ENCODE measurements around the gene CTDSPL. TPM values are rescaled to one million over a fixed set of nuclear protein-coding genes. Genes with fewer than 3 reads are reported as not detected.

Gene CTDSPL
- total RNA-seq, 6 donors from 2014 or later, result 35.6 to 78.1 (median 55.5) TPM

DNA sequence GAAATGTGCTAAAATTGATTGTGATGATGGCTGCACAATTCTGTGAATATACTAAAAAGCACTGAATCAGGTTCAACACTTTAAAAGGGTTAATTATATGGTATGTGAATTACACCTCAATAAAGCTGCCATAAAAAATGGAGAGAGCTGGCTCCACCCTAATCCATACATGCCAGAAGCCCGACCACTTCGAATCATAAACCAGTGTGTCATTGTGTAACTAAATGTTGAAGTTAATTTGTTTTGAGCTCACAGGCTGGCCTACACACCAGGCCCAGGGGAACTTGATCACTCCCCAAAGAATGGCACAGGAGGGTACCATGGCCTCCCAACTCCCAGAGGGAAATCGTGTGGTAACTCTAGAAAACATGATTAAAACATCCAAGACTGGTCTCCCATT, 153.8 kb downstream of the CTDSPL start:
- H3K27ac ChIP-seq, result no peak overlapping the region
- TF ChIP-seq EP300 (IDR thresholded peaks at IDR 0.05) (no peak), POLR2A (IDR thresholded peaks at IDR 0.05) (no peak), POLR2AphosphoS5 (IDR thresholded peaks at IDR 0.05) (no peak), CTCF (IDR thresholded peaks at IDR 0.05) (no peak)
- H3K4me3 ChIP-seq, result no peak overlapping the region
- H3K27me3 ChIP-seq, result no peaks in the 10 kb centered on the region
- DNase-seq (no peak), ATAC-seq (ENCODE audit: low FRiP score in 2 of 2) (no peak)
- 83 to 90% methylated on average over 3 of the region's 3 CpGs for WGBS, 2 donors
- no peaks in the 10 kb centered on the region for H3K4me1 ChIP-seq
- peaks cover 9 to 76% (median 46%) of the 10 kb centered on the region in 4 donors for H3K36me3 ChIP-seq
- peaks cover 0 to 4% (median 0%) of the 10 kb centered on the region in 4 donors for H3K9me3 ChIP-seq

DNA sequence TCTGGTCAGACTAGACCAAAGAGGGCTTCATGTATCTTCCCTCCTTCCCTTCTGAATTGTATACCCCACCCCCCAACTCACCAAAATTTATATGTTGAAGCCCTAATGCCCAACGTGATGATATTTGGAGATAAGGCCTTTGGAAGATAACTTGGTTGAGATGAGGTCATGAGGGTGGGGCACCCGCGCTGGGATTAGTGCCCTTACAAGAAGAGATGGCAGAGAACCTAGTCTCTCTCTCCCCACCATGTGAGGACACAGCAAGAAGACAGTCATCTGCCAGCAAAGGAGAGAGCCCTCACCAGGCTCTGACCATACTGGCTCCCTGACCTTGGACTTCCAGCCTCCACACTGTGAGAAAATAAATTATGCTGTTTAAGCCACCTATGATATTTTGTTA, 154.3 kb downstream of the CTDSPL start:
- Histone ChIP-seq H3K36me3 (peaks cover 9 to 71% (median 43%) of the 10 kb centered on the region in 4 donors), H3K4me3 (no peak overlapping the region), H3K9me3 (peaks cover 0 to 4% (median 0%) of the 10 kb centered on the region in 4 donors), H3K4me1 (no peaks in the 10 kb centered on the region), H3K27ac (no peak overlapping the region), H3K27me3 (no peaks in the 10 kb centered on the region)
- 94 to 100% methylated on average over 3 of the region's 3 CpGs for WGBS, 2 donors
- no peak for ATAC-seq (ENCODE audit: low FRiP score in 2 of 2)
- TF ChIP-seq POLR2A (IDR thresholded peaks at IDR 0.05), result no peak
- no peak for TF ChIP-seq EP300 (IDR thresholded peaks at IDR 0.05)
- TF ChIP-seq POLR2AphosphoS5 (IDR thresholded peaks at IDR 0.05), result no peak
- TF ChIP-seq CTCF (IDR thresholded peaks at IDR 0.05), result no peak
- DNase-seq, result no peak

- Histone ChIP-seq H3K4me3 (no peak overlapping the region), H3K4me1 (no peaks in the 10 kb centered on the region), H3K27ac (no peak overlapping the region), H3K27me3 (no peaks in the 10 kb centered on the region), H3K36me3 (peaks cover 9 to 67% (median 39%) of the 10 kb centered on the region in 4 donors), H3K9me3 (peaks cover 0 to 4% (median 0%) of the 10 kb centered on the region in 4 donors)
- DNase-seq (no peak), ATAC-seq (ENCODE audit: low FRiP score in 2 of 2) (no peak)
- WGBS, 2 donors, result 97 to 99% methylated on average over 12 to 13 of the region's 13 CpGs
- no peak for TF ChIP-seq POLR2AphosphoS5 (IDR thresholded peaks at IDR 0.05)
- no peak for TF ChIP-seq CTCF (IDR thresholded peaks at IDR 0.05)
- TF ChIP-seq POLR2A (IDR thresholded peaks at IDR 0.05), result no peak
- no peak for TF ChIP-seq EP300 (IDR thresholded peaks at IDR 0.05)
These were observed 154.7 kb downstream of the CTDSPL start for GRCh38 chr3:38016410-38016809.

DNA sequence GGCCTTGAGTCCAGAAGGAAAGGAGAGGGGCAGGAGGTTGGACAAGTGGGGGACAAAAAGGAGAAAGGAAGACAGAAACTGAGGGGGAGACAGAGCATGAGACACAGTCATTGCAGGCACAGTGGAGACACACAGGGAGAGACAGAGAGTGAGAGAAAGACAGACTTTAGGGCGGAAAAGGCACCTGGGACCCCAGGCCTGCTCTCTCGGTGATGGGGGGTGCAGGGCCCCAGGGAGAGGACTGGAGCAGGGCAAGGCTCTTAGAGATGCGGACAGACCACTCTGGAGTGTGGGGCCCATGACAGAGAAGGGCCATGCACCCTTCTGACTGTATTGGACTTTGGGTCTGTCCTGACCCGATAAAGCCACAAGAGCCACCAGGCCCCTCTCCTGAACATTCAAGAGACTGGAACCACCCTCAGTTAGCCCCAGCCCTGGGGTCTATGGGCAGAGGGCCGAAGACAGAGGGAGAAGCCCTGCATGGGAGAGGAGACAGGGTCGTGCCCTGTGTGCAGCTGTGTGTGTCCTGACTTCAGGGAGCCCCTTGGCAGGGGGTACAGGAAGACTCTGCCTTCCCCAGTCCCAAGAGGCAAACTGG, 155.3 kb downstream of the CTDSPL start:
- 60 to 71% methylated on average over 6 of the region's 6 CpGs for WGBS, 2 donors
- Histone ChIP-seq H3K9me3 (peaks cover 0 to 4% (median 0%) of the 10 kb centered on the region in 4 donors), H3K36me3 (peaks cover 9 to 67% (median 37%) of the 10 kb centered on the region in 4 donors), H3K4me1 (peaks cover 0 to 2% (median under 1%) of the 10 kb centered on the region in 4 donors), H3K27ac (no peak overlapping the region), H3K27me3 (no peaks in the 10 kb centered on the region), H3K4me3 (no peak overlapping the region)
- TF ChIP-seq EP300 (IDR thresholded peaks at IDR 0.05) (no peak), POLR2AphosphoS5 (IDR thresholded peaks at IDR 0.05) (no peak), CTCF (IDR thresholded peaks at IDR 0.05) (no peak), POLR2A (IDR thresholded peaks at IDR 0.05) (no peak)
- ATAC-seq (ENCODE audit: low FRiP score in 2 of 2) (no peak), DNase-seq (no peak)
